Fibroblast of lung (primary cell): Measurements from ENCODE around the gene SRPK3. TPM values are rescaled to one million over a fixed set of nuclear protein-coding genes. Genes with fewer than 3 reads are reported as not detected.

Experiments used
- DNase-seq, 2 donors: peaks; one replicate each; pipeline versions ENCODE4 v3.0.0 to v3.0.0-alpha.2; 2010; ENCODE audit warnings: low read depth in 2 of 2
- H2AFZ ChIP-seq: 2 replicates; pipeline ENCODE4 v1.5.1; 2012; ENCODE audit warnings: low read length, control low read depth, inconsistent platforms
- H3K27ac ChIP-seq: 2 replicates; pipeline ENCODE4 v1.5.1; 2011; ENCODE audit warnings: low read length, control low read depth; ENCODE audit not compliant: insufficient read depth
- H3K27me3 ChIP-seq: 2 replicates; pipeline ENCODE4 v1.5.1; 2011; ENCODE audit warnings: mild to moderate bottlenecking, low read length; ENCODE audit not compliant: control insufficient read depth, insufficient read depth
- H3K36me3 ChIP-seq: 2 replicates; pipeline ENCODE4 v1.5.1; 2011; ENCODE audit warnings: low read length; ENCODE audit not compliant: control insufficient read depth, insufficient read depth
- H3K4me1 ChIP-seq: 2 replicates; pipeline ENCODE4 v1.5.1; 2011; ENCODE audit warnings: low read length; ENCODE audit not compliant: control insufficient read depth, insufficient read depth; ENCODE audit errors: extremely low read depth
- H3K4me2 ChIP-seq: 2 replicates; pipeline ENCODE4 v1.5.1; 2011; ENCODE audit warnings: low read length, control low read depth; ENCODE audit not compliant: insufficient read depth; ENCODE audit errors: extremely low read depth
- H3K4me3 ChIP-seq, 4 experiments: fragments of 200-600 bp in 1 of 4; sonication (generic) in 1 of 4; replicated peaks in 1 of 4; 2 replicates each; pipeline ENCODE4 v1.5.1; 2011 to 2016; ENCODE audit warnings: low read length in 4 of 4, low read depth in 3 of 4, mild to moderate bottlenecking in 3 of 4, control low read depth in 2 of 4, inconsistent platforms in 1 of 4, mixed read lengths in 1 of 4; ENCODE audit not compliant: insufficient read depth in 1 of 4; ENCODE audit errors: control extremely low read depth in 1 of 4
- H3K79me2 ChIP-seq: 2 replicates; pipeline ENCODE4 v1.5.1; 2012; ENCODE audit warnings: mild to moderate bottlenecking, low read length, inconsistent platforms; ENCODE audit not compliant: control insufficient read depth, insufficient read depth
- H3K9ac ChIP-seq: 2 replicates; pipeline ENCODE4 v1.5.1; 2011; ENCODE audit warnings: mild to moderate bottlenecking, low read length, control low read depth; ENCODE audit not compliant: insufficient read depth
- H3K9me3 ChIP-seq: 2 replicates; pipeline ENCODE4 v1.5.1; 2012; ENCODE audit warnings: low read depth, low read length; ENCODE audit not compliant: control insufficient read depth, insufficient read depth
- H4K20me1 ChIP-seq: 2 replicates; pipeline ENCODE4 v1.5.1; 2011; ENCODE audit warnings: low read length; ENCODE audit not compliant: control insufficient read depth, insufficient read depth; ENCODE audit errors: extremely low read depth
- EZH2 ChIP-seq: IDR thresholded peaks from 2 replicates; pipeline ENCODE4 v1.5.1; 2012; ENCODE audit warnings: low read length, control low read depth, mild to moderate bottlenecking; ENCODE audit errors: missing control alignments
- polyA plus RNA-seq, 2 donors: library from polyadenylated mRNA; depleted of rRNA in 1 of 2; stranded (reverse) in 1 of 2; unstranded in 1 of 2; fragments of >200 nt; gene quantifications; 2 replicates each; pipeline ENCODE4 v1.2.1, GENCODE V29; 2011 to 2012; ENCODE audit warnings: missing spikeins in 1 of 2
- total RNA-seq: library from RNA; depleted of rRNA; stranded (reverse); fragments of >200 nt; gene quantifications from 2 replicates; pipeline ENCODE4 v1.2.1, GENCODE V29; 2014
- TF ChIP-seq, protein P1 (sequence below), 2 donors: IDR thresholded peaks in 1 of 2; conservative IDR thresholded peaks in 1 of 2; 1 replicate in 1 of 2; 2 replicates in 1 of 2; pipeline ENCODE4 v1.5.1; 2011 to 2012; ENCODE audit warnings: low read length in 2 of 2, control low read depth in 1 of 2, inconsistent platforms in 1 of 2, low read depth in 1 of 2, mild to moderate bottlenecking in 1 of 2

Gene SRPK3
- total and polyA plus RNA-seq, 2 donors (not counting 1 experiment from before 2014, with no cell fraction given): 0.40 to 0.83 TPM

DNA sequence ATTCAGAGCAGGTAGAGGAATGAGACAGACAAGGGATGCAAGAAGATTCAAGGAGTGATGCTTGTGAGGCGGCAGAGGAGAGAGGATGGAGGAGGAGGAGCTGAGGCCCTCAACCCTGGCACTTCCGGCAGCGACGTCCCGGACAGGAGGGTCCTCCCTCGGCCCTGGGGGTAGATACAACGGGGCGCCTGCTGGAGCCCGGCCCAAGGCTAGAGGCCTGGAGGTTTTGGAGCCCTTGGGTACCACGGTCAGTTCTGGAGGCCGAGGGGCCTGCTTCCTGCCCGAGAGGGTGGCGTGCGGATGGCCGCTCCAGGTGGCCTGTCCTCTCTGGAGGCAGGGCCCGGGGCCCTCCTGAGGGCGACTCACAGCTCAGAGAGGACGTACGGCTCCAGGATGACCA lies 27.1 kb downstream of the SRPK3 start:
- H2AFZ ChIP-seq: no peak overlapping the region
- H3K4me1 ChIP-seq: no peaks in the 10 kb centered on the region
- no peak overlapping the region for H3K9ac ChIP-seq
- H3K79me2 ChIP-seq: no peaks in the 10 kb centered on the region
- no peak for TF ChIP-seq EZH2
- no peak overlapping the region for H3K4me3 ChIP-seq
- no peaks in the 10 kb centered on the region for H4K20me1 ChIP-seq
- H3K4me2 ChIP-seq: no peak overlapping the region
- no peak overlapping the region for H3K27ac ChIP-seq
- DNase-seq: no peak
- H3K36me3 ChIP-seq: no peaks in the 10 kb centered on the region
- no peaks in the 10 kb centered on the region for H3K9me3 ChIP-seq
- no peaks in the 10 kb centered on the region for H3K27me3 ChIP-seq

DNA sequence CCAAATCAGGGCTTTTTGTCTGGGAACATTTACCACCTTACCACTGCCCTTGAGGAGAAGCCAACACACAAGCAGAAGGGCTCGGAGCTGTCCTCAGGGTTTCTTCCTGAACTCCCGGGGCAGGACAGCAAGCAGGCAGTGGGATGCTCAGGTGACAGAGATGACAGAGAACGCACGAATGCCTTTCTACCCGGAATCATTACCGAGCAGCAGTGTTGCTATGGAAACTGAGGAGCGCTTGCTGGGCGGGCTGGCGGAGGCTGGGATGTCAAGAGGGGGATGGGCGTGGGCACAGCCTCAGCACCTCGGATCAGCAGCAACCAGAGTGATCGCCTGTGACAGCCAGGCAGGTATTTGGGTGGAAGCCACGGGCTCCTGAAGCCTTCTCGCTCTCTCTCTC lies 31.4 kb downstream of the SRPK3 start:
- no peaks in the 10 kb centered on the region for H3K9me3 ChIP-seq
- H3K36me3 ChIP-seq: no peaks in the 10 kb centered on the region
- no peaks in the 10 kb centered on the region for H4K20me1 ChIP-seq
- no peak for DNase-seq
- no peaks in the 10 kb centered on the region for H3K79me2 ChIP-seq
- no peak overlapping the region for H3K27ac ChIP-seq
- no peaks in the 10 kb centered on the region for H3K27me3 ChIP-seq
- H3K4me3 ChIP-seq: no peak overlapping the region
- no peaks in the 10 kb centered on the region for H3K4me1 ChIP-seq
- TF ChIP-seq, protein P1, sequence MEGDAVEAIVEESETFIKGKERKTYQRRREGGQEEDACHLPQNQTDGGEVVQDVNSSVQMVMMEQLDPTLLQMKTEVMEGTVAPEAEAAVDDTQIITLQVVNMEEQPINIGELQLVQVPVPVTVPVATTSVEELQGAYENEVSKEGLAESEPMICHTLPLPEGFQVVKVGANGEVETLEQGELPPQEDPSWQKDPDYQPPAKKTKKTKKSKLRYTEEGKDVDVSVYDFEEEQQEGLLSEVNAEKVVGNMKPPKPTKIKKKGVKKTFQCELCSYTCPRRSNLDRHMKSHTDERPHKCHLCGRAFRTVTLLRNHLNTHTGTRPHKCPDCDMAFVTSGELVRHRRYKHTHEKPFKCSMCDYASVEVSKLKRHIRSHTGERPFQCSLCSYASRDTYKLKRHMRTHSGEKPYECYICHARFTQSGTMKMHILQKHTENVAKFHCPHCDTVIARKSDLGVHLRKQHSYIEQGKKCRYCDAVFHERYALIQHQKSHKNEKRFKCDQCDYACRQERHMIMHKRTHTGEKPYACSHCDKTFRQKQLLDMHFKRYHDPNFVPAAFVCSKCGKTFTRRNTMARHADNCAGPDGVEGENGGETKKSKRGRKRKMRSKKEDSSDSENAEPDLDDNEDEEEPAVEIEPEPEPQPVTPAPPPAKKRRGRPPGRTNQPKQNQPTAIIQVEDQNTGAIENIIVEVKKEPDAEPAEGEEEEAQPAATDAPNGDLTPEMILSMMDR (conservative IDR thresholded peaks at IDR 0.05 in 1 of 2, IDR thresholded peaks at IDR 0.05 in 1 of 2; ENCODE audit: low read depth in 1 of 2, low read length in 2 of 2): no peak
- no peak for TF ChIP-seq EZH2
- H3K4me2 ChIP-seq: no peak overlapping the region
- H3K9ac ChIP-seq: no peak overlapping the region
- no peak overlapping the region for H2AFZ ChIP-seq

DNA sequence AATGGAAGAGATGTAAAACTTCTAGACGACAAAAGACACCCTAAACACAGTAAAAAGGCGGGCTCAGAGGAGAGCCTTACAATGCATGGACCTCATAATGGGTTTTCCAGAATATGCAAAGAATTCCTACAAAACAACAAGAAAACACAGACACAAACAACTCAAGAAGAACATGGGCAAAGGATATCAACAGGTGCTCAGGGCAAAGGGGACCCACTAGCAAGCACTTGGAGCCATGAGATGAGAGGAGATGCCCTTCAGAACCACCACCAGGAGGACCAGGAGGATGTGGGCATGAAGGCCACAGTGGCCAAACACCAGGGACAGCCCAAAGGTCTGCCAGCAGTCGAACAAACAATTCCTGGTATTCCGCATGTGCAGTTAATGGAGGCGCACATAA lies 32.3 kb downstream of the SRPK3 start:
- Histone ChIP-seq H2AFZ (no peak overlapping the region), H3K79me2 (no peaks in the 10 kb centered on the region), H3K36me3 (no peaks in the 10 kb centered on the region), H3K4me3 (no peak overlapping the region), H3K4me2 (no peak overlapping the region), H3K27ac (no peak overlapping the region), H4K20me1 (no peaks in the 10 kb centered on the region), H3K9me3 (no peaks in the 10 kb centered on the region), H3K4me1 (no peaks in the 10 kb centered on the region), H3K9ac (no peak overlapping the region), H3K27me3 (no peaks in the 10 kb centered on the region)
- no peak for DNase-seq
- TF ChIP-seq EZH2: no peak
- TF ChIP-seq, protein P1 (conservative IDR thresholded peaks at IDR 0.05 in 1 of 2, IDR thresholded peaks at IDR 0.05 in 1 of 2; ENCODE audit: low read depth in 1 of 2, low read length in 2 of 2): no peak
